HG02885 (cell line): ENCODE measurements around the gene RNF7.
"Not testable (repeated sequence)": the region's sequence is repeated elsewhere in the genome, so short reads cannot be mapped to it uniquely, and the experiment has no call there.

ENCODE experiments used
- ATAC-seq: cut with Tn5 transposase; IDR thresholded peaks from one replicate; pipeline ENCODE4 v1.9.1; 2021; ENCODE audit warnings: mild to moderate bottlenecking; ENCODE audit not compliant: unreplicated experiment, poor library complexity

RNF7 gene

DNA sequence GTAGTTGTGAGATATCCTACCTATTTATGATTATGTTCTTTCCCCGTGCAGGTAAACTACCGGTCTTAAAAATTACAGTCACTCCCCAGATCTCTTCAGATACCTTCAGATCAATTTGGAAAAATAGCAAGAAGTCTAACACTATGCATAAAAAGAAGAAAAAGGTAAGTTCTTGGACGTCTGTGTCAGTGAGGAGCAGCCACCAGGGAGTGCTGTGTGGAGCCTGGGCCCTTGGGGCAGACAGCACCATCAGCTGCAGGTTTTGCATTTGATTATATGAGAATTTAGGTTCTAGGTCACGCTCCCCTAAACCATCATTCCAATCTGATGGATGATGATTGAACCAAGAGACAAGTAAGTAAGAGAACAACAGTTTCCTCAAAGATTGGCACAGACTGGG lies 8.9 kb upstream of the RNF7 start:
- ATAC-seq, result no peak

DNA sequence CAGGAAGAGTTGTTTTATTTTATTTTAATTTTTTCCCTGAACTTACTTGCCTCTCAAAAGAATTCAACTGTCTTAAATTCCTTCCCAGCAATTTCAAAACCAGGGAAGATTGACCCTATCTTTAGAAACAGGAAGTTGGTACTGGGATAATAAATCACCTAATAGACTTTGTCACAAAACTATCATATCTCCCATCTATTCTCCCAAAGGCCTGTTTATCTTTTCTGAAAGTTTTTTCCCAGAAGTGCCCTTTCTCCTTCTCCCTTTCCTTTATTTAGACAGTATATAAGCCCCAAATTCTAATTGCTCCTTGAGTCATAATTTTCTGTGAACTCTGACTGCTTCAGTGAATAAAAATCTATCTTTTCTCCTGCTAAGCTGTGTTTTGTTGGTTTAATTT lies 2.9 kb upstream of the RNF7 start:
- no peak for ATAC-seq

DNA sequence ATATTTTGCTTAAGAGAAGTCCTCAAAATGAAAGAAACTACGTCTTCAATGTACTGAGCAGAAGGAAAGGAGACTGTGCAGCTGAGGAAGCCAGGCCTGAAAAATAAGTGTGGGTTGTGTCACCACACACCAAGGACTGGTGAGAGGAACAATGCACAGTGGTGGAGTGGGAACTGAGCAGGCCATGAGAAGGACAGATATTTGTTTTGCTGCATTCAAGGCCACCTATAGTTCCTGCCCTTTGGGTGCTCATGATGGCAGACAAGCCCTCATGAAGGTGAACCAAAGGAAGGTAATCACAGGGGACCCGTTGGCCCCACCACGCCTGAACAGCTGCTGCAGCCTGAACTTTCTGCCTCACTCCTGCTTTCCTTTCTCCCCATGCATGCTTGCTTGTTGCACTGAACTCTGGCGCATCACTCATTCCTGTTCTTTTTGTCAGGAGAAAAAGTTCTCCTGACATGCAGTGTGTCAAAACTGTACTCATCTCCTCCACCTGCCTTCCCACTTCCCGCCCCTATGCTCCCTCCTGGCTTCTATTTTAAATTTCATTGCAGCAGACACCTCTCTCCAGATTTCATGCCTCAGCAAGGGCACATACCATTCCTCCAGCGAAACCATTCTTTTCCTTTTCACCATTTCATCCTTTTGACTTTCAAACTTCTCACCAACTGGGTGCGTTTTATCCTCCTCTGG lies 2.2 kb upstream of the RNF7 start:
- ATAC-seq, result no peak

DNA sequence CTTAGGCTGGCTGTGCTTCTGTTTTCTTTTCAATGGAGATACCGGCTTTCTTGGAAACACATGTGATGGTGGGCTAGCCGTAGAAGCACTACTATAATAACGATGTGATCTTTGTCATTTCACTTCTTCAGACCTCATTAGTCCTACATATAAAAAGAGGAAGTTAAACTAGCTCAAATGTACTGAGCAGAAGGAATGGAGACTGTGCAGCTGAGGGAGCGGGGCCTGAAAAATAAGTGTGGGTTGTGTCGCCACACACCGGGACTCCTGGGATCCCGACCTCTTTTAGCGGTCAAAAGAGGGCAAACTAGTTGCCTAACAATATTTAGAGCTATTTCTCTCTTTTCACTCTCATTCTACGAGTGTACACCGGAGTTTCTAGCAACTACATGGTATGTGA lies 1.0 kb upstream of the RNF7 start:
- ATAC-seq, result no peak

GRCh38 chr3:141737678-141738021 lies 448 bp upstream of the RNF7 start:
- no peak for ATAC-seq

DNA sequence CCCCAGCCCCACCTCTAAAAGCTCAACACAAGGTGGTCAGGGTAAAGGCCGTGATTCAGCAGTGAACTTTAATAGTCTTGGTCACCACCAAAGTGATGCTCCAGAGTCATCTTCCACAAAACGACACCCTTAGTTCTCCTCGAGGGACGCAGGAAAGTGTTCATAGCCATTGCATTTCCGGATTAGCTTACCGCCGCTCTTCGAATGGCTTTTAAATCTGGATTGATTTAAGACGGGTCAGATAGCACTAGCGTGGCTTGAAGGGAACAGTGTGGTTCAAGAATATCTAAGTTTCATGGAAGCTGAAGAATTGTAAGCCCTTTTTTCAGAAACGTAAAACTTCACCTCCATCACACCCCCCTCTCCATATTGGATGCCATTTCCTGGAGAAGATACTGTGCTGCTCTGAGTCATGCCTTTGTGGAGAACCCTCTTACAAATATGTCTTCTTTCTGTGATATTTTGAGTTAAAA lies 829 bp downstream of the RNF7 start:
- ATAC-seq, result no peak

- no peak for ATAC-seq
These were observed 1.6 kb downstream of the RNF7 start for GRCh38 chr3:141739731-141740130.

DNA sequence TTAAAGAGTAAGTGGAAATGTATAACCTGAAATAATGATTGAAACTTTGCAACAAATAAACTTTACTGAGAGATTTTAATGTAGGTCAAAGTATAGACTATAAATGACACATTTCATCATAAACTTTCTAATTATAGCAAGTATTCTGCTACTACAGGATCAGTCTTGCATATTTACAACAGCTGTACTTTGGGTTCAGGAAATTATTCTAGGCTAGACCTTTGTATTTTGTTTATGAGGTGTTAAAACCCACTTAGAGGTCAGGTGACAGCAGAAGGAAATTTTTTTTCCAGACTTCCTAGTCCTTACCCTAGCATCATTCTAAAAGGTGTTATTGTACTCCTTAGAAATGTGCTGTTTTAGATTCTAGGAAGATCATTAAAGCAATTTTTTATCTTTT lies 2.3 kb downstream of the RNF7 start:
- ATAC-seq, result no peak

- no peak for ATAC-seq
These were observed 5.2 kb downstream of the RNF7 start for GRCh38 chr3:141743305-141743704.

DNA sequence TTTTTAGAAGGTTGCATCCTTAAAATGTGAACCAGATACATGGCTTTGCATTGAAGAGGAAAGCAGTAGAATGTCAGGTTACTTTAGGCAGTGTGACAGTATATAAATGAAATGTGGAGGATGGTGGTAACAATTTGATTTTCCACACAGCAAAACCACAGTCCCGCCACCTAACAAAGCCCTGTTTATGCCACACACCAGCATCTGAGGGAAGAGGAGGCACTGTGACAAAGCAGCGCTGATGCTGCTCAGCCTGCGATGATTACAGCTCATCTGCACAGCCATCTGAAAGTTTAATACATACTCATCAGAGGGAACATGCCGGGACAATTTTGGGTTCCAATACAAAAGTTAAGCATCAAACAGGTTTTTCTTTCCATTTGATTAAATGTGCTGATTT lies 8.9 kb downstream of the RNF7 start:
- ATAC-seq, result no peak

GRCh38 chr3:141753399-141753798 lies 15.3 kb downstream of the RNF7 start:
- no peak for ATAC-seq

GRCh38 chr3:141754032-141754431 lies 15.9 kb downstream of the RNF7 start:
- no peak for ATAC-seq

GRCh38 chr3:141762552-141762951 lies 24.5 kb downstream of the RNF7 start:
- not testable (repeated sequence) for ATAC-seq

DNA sequence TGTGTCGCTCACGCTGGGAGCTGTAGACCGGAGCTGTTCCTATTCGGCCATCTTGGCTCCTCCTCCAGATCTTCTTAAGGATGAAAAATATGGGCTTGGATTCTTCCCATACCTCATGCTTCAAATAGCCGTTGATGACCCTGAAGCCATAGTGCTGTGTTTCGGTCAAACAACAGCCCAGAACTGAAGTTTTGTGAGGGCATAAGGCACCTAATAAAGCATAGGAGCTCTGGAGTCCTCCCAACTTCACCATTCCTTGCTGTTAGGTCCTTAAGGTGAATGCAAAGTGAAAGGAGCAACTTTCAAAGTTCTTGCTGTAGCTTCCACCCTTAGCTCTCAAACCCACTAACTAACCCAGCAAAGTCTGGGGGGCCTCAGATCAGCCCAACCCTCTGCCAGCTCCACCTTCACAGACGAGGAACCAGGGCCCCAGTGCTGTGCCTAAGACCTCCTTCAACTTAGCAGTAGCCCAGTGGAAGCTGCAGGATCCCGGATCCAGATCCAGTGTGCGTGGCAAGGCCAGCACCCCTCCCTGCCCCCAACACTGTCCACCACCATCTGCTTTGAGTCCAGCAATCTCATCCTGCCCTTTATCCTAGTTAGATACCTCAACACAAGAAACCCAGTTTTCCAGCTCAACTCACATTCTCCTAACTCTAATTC lies 25.1 kb downstream of the RNF7 start, which contains the start of gene GRK7:
TSS of gene GRK7 (plus strand) at position 321 of the 663 bp plus-strand sequence. CDS start 14,877 bp downstream, outside the sequence.
- no peak for ATAC-seq

DNA sequence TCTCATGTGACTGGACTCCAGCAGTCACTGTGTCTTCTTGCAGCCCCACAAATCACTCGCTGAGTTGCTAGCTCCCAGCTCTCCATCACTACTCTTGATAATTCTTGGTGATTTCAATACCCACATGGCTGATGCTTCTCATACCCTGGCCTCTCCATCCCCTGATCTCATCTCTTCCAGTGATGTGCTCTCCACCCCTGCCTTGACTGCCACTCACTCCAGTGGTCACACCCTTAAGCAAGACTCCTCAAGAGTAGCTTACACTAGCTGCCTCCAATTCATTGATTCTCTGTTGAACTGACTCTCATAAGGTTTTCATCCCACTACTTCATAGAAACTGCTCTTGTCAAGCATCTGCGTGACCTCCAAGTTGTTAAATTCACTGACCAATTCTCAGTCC lies 25.9 kb downstream of the RNF7 start:
- ATAC-seq, result no peak

DNA sequence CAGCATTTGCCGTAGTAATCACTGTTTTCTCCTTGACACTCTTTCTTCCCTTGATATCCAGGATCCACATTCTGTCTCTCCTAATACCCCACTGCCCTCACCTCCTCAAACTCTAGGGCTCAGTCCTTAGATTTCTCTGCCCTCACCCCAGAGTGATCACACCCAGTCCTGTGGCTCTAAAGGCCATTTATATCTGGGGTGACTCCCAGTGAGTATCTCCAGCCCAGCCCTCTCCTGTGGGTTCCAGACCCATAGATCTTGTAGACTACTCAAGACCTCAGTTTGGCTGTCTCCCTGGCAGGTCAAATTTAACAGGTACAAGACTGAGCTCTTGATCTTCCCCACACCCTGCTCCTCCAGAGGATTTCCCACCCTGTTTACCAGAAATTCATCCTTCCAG lies 26.4 kb downstream of the RNF7 start:
- no peak for ATAC-seq

DNA sequence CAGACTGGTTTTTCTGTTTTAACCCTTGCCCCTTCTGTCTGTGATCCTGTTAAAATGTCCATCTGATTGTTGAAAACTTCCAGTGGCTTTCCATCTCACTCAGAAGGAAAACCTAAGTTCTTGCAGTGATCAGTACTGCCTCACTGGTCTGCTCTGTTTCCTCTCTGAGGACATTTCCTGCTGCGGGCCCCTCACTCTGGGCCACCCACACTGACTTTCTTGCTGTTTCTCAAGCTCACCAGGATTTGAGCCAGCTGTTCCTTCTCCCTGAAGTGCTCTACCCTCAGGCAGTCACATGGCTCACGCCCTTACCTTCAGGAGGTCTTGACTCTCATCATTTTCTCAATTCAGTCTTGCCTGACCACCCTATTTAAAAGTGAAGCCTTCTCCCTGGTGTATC lies 26.9 kb downstream of the RNF7 start:
- ATAC-seq, result no peak

DNA sequence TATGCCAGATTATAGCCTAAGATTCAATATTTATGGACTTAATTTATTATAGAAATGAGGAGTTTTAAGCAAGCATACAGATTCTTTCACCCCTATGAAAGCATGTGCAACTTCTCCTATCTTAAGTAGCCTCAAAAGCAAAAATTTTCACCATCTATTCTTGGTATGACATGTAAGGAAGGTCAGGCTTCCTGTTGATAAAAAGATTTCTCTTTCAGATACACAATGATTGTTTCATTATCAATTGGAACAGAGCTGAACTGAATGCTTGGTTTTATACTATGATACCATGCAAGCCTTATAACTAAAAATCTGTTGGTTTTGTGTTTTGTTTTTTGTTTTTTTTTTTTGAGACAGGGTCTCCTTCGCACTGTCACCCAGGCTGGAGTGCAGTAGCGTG lies 29.0 kb downstream of the RNF7 start:
- ATAC-seq, result no peak

GRCh38 chr3:141769221-141769894 lies 31.3 kb downstream of the RNF7 start:
- ATAC-seq, result no peak

- ATAC-seq, result no peak
These were observed 35.6 kb downstream of the RNF7 start for GRCh38 chr3:141773676-141774075.

DNA sequence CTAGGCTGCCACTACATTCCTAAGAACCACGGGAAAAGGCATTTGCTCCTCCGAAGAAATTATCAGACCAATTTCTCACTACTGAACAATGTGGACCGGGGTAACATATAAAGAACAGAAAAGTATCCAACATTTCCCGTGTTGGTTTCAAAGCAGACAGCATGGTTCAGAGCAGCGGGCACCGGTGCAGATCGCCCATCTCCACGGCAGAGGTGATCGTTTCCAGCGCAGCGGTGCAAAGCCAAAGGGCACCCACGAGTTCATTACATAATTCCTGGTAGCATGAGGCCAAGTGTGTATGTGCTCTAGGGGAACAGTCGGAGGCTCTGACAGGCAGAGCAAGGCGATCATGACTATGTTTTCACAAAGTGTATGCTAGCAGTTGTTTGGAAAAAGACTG lies 38.3 kb downstream of the RNF7 start:
- ATAC-seq, result no peak

DNA sequence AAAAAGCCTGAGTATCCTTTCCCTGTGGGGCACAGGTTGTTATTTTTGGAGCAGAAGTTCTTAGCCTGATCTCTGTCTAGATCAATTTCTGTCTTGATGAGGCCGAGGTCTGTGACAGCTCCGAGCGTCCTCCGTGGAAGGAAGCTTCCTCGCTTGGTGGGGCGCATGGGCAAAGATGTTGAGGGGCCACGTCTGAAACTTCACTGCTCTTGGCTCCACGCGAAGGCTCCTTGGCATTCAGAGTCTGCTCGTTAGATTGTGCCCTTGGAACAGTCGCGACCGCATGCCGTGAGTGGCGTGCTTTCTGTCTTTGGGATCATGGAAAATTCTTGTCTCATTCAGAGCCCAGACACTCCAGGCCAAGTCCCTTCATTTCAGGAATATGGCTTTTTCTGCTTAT lies 38.8 kb downstream of the RNF7 start:
- no peak for ATAC-seq
